ENCODE measurements around the gene DTWD2. TPM values are rescaled to one million over a fixed set of nuclear protein-coding genes. Genes with fewer than 3 reads are reported as not detected.
"Not testable (repeated sequence)": the region's sequence is repeated elsewhere in the genome, so short reads cannot be mapped to it uniquely, and the experiment has no call there.

DTWD2 gene
- total and polyA plus RNA-seq, 7 experiments from 2014 or later = 2.5 to 5.8 (median 3.4) TPM

DNA sequence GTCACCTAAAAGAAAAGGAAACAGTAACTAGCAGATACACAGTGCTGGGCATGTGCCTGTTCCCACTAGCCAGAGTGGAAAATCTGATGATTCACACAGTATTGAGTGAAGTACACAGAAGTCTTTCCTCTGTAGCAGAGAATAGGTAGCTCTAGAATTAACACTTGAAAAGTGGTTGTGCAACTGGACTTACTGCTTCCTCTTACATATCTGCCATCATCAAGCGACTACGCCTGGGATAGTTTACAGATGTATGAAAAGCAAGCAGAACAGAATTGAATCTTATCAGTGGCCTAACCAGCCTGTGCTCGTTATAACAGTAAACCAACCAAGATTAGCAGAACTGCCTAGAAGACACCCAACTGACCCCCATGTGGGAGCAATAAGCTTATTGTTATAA, 130.6 kb downstream of the DTWD2 start:
- ChIA-PET POLR2A (no interaction called here), CTCF (no interaction called here)
- H3K4me1 ChIP-seq (ENCODE audit: control insufficient read depth in 2 of 2, insufficient read depth in 2 of 2, low read length in 2 of 2) = no peaks in the 10 kb centered on the region
- intact Hi-C loops (cut with micrococcal nuclease) = no loop called here
- no peaks in the 10 kb centered on the region for H3K27me3 ChIP-seq (ENCODE audit: control insufficient read depth in 2 of 2, insufficient read depth in 2 of 2, low read length in 2 of 2)
- Mint-ChIP-seq H3K4me1 (peaks cover 0 to 2% (median 0%) of the 10 kb centered on the region in 7 donors), H3K27ac (no peak overlapping the region), H3K36me3 (peaks cover 0 to 21% (median 19%) of the 10 kb centered on the region in 5 donors), H3K4me3 (no peak overlapping the region), H3K27me3 (no peaks in the 10 kb centered on the region), H3K9me3 (peaks cover 2 to 13% (median 5%) of the 10 kb centered on the region in 11 donors)
- peak; percentile 60 for ATAC-seq
- H3K36me3 ChIP-seq (ENCODE audit: control insufficient read depth in 2 of 3, insufficient read depth in 3 of 3, low read length in 3 of 3) = no peaks in the 10 kb centered on the region
- H3K27ac ChIP-seq (ENCODE audit: low read depth, low read length) = no peak overlapping the region
- peaks cover 0 to 3% (median 0%) of the 10 kb centered on the region in 3 experiments for H3K9me3 ChIP-seq (ENCODE audit: control insufficient read depth in 2 of 3, low read length in 3 of 3)
- no peak for DNase-seq
- no peak overlapping the region for H3K4me3 ChIP-seq (ENCODE audit: low read length)

DNA sequence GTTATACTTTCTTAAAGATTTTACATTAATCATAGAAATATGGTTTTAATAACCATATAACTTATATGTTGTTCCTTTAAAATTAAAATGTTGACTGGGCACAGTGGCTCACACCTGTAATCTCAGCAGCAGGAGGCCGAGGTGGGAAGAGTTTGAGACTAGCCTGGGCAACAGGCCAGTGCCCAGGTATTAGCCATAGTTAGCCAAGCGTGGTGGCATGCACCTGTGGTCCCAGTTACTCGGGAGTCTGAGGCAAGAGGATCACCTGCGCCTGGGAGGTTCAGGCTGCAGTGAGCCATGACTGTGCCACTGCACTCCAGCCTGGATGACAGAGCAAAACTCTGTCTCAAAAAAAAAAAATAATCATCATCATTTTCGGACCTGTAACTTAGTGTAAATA, 133.5 kb downstream of the DTWD2 start:
- no peak for ATAC-seq
- Histone ChIP-seq H3K27me3 (ENCODE audit: control insufficient read depth in 2 of 2, insufficient read depth in 2 of 2, low read length in 2 of 2) (no peaks in the 10 kb centered on the region), H3K4me1 (ENCODE audit: control insufficient read depth in 2 of 2, insufficient read depth in 2 of 2, low read length in 2 of 2) (no peaks in the 10 kb centered on the region), H3K4me3 (ENCODE audit: low read length) (no peak overlapping the region), H3K36me3 (ENCODE audit: control insufficient read depth in 2 of 3, insufficient read depth in 3 of 3, low read length in 3 of 3) (no peaks in the 10 kb centered on the region), H3K27ac (ENCODE audit: low read depth, low read length) (no peak overlapping the region), H3K9me3 (ENCODE audit: control insufficient read depth in 2 of 3, low read length in 3 of 3) (peaks cover 0 to 10% (median 0%) of the 10 kb centered on the region in 3 experiments)
- POLR2A ChIA-PET = no interaction called here
- no peak for DNase-seq
- intact Hi-C loops (cut with micrococcal nuclease) = no loop called here
- Mint-ChIP-seq H3K4me1 (no peaks in the 10 kb centered on the region), H3K4me3 (no peak overlapping the region), H3K36me3 (peaks cover 0 to 16% (median 11%) of the 10 kb centered on the region in 5 donors), H3K27me3 (no peaks in the 10 kb centered on the region), H3K27ac (no peak overlapping the region), H3K9me3 (peaks cover 4 to 33% (median 16%) of the 10 kb centered on the region in 11 donors)
- CTCF ChIA-PET = no interaction called here

DNA sequence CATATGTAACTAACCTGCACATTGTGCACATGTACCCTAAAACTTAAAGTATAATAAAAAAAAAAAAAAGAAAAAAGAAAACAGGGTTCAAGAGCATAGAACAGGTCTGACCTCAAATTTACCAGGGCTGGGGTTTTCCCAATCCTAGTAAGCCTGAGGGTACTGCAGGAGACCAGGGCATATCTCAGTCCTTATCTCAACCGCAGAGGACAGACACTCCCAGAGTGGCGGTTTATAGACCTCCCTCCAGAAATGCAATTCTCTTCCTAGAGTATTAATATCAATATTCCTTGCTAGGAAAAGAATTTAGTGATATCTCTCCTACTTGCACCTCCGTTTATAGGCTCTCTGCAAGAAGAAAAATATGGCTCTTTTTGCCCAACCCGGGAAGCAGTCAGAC, 136.6 kb downstream of the DTWD2 start:
- H3K4me3 Mint-ChIP-seq; H3K4me1 ChIP-seq (ENCODE audit: control insufficient read depth in 2 of 2, insufficient read depth in 2 of 2, low read length in 2 of 2); CTCF ChIA-PET; H3K27me3 Mint-ChIP-seq; H3K4me3 ChIP-seq (ENCODE audit: low read length); intact Hi-C loops (cut with micrococcal nuclease); H3K36me3 ChIP-seq (ENCODE audit: control insufficient read depth in 2 of 3, insufficient read depth in 3 of 3, low read length in 3 of 3); H3K27me3 ChIP-seq (ENCODE audit: control insufficient read depth in 2 of 2, insufficient read depth in 2 of 2, low read length in 2 of 2); DNase-seq; H3K27ac Mint-ChIP-seq; H3K4me1 Mint-ChIP-seq; H3K27ac ChIP-seq (ENCODE audit: low read depth, low read length); ATAC-seq; POLR2A ChIA-PET: not testable (repeated sequence)
- H3K9me3 ChIP-seq (ENCODE audit: control insufficient read depth in 2 of 3, low read length in 3 of 3) = peaks cover 0 to 10% (median 0%) of the 10 kb centered on the region in 3 experiments
- peaks cover 0 to 25% (median 19%) of the 10 kb centered on the region in 5 donors for H3K36me3 Mint-ChIP-seq
- H3K9me3 Mint-ChIP-seq = peaks cover 8 to 44% (median 22%) of the 10 kb centered on the region in 11 donors

DNA sequence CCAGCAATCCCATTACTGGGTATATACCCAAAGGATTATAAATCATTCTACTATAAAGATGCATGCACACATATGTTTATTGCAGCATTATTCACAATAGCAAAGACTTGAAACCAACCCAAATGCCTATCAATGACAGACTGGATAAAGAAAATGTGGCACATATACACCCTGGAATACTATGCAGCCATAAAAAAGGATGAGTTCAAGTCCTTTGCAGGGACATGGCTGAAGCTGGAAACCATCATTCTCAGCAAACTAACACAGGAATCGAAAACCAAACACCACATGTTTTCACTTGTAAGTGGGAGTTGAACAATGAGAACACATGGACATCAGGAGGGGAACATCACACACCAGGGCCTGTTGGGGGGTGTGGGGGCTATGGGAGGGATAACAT, 138.8 kb downstream of the DTWD2 start:
- CTCF ChIA-PET = not testable (repeated sequence)
- peaks cover 8 to 44% (median 22%) of the 10 kb centered on the region in 11 donors for H3K9me3 Mint-ChIP-seq

DNA sequence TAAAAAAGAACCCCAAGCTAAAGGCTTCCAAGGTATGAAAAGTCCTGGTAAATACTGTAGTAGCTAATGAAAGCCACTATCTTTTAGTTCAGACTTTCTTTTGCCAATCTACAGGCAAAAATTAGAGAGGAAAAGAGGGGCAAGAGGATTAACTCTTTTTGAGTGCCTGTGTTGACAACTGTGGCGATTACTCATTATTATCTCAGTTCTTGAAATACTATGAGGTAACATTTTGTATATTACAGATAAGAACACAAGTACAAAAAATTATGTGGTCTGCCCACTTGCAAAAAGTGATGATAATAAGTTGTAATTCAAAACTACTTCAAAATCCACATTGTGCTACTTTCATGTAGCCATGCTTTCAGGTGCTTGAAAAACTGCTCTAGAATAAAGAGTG, 144.0 kb downstream of the DTWD2 start:
- H3K36me3 Mint-ChIP-seq = peaks cover 0 to 65% (median 41%) of the 10 kb centered on the region in 5 donors
- Histone ChIP-seq H3K27me3 (ENCODE audit: control insufficient read depth in 2 of 2, insufficient read depth in 2 of 2, low read length in 2 of 2) (no peaks in the 10 kb centered on the region), H3K9me3 (ENCODE audit: control insufficient read depth in 2 of 3, low read length in 3 of 3) (no peaks in the 10 kb centered on the region), H3K36me3 (ENCODE audit: control insufficient read depth in 2 of 3, insufficient read depth in 3 of 3, low read length in 3 of 3) (peaks cover 0 to 3% (median 0%) of the 10 kb centered on the region in 3 experiments), H3K4me1 (ENCODE audit: control insufficient read depth in 2 of 2, insufficient read depth in 2 of 2, low read length in 2 of 2) (no peaks in the 10 kb centered on the region), H3K4me3 (ENCODE audit: low read length) (no peak overlapping the region), H3K27ac (ENCODE audit: low read depth, low read length) (no peak overlapping the region)
- DNase-seq (no peak), ATAC-seq (no peak)
- ChIA-PET POLR2A (no interaction called here), CTCF (no interaction called here)
- intact Hi-C loops (cut with micrococcal nuclease) = no loop called here
- H3K9me3 Mint-ChIP-seq = peaks cover 0 to 7% (median 1%) of the 10 kb centered on the region in 11 donors
- no peak overlapping the region for H3K4me3 Mint-ChIP-seq
- H3K27me3 Mint-ChIP-seq = no peaks in the 10 kb centered on the region
- no peaks in the 10 kb centered on the region for H3K4me1 Mint-ChIP-seq
- H3K27ac Mint-ChIP-seq = no peak overlapping the region

More for the DNA sequence above, 138.8 kb downstream of the DTWD2 start:
- H3K4me3 Mint-ChIP-seq; H3K27me3 Mint-ChIP-seq; ATAC-seq; H3K27ac ChIP-seq (ENCODE audit: low read depth, low read length); H3K27ac Mint-ChIP-seq; H3K4me3 ChIP-seq (ENCODE audit: low read length); H3K4me1 Mint-ChIP-seq; DNase-seq; H3K4me1 ChIP-seq (ENCODE audit: control insufficient read depth in 2 of 2, insufficient read depth in 2 of 2, low read length in 2 of 2); intact Hi-C loops (cut with micrococcal nuclease); H3K36me3 ChIP-seq (ENCODE audit: control insufficient read depth in 2 of 3, insufficient read depth in 3 of 3, low read length in 3 of 3); H3K27me3 ChIP-seq (ENCODE audit: control insufficient read depth in 2 of 2, insufficient read depth in 2 of 2, low read length in 2 of 2); POLR2A ChIA-PET: not testable (repeated sequence)
- peaks cover 0 to 10% (median 0%) of the 10 kb centered on the region in 3 experiments for H3K9me3 ChIP-seq (ENCODE audit: control insufficient read depth in 2 of 3, low read length in 3 of 3)
- peaks cover 0 to 40% (median 37%) of the 10 kb centered on the region in 5 donors for H3K36me3 Mint-ChIP-seq

DNA sequence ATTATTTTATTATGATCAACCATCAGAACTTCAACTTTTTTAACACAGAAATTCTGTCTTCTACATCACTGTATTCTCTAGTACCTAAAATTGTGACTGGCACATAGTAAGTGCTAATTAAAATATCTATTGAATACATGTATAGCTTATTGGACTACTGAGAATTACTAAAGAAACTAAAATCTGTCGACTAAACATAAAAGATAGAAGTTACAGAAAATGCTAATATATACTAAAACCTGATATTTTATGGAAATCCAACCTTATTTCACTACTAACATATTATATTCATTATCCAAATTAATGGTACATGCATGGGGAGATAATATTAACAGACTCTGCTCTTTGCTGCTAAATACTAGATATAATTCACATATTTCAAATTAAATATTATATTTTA, 153.6 kb downstream of the DTWD2 start:
- no peak overlapping the region for H3K4me3 ChIP-seq (ENCODE audit: low read length)
- CTCF ChIA-PET = no interaction called here
- no peak for ATAC-seq
- H3K27me3 ChIP-seq (ENCODE audit: control insufficient read depth in 2 of 2, insufficient read depth in 2 of 2, low read length in 2 of 2) = no peaks in the 10 kb centered on the region
- intact Hi-C loops (cut with micrococcal nuclease) = no loop called here
- H3K36me3 Mint-ChIP-seq = peaks cover 0 to 25% (median 13%) of the 10 kb centered on the region in 5 donors
- no peak overlapping the region for H3K27ac ChIP-seq (ENCODE audit: low read depth, low read length)
- H3K4me3 Mint-ChIP-seq = no peak overlapping the region
- H3K4me1 Mint-ChIP-seq = no peaks in the 10 kb centered on the region
- H3K27me3 Mint-ChIP-seq = no peaks in the 10 kb centered on the region
- H3K36me3 ChIP-seq (ENCODE audit: control insufficient read depth in 2 of 3, insufficient read depth in 3 of 3, low read length in 3 of 3) = no peaks in the 10 kb centered on the region
- no peaks in the 10 kb centered on the region for H3K4me1 ChIP-seq (ENCODE audit: control insufficient read depth in 2 of 2, insufficient read depth in 2 of 2, low read length in 2 of 2)
- H3K9me3 Mint-ChIP-seq = peaks cover 0 to 3% (median 0%) of the 10 kb centered on the region in 11 donors
- H3K27ac Mint-ChIP-seq = no peak overlapping the region
- POLR2A ChIA-PET = no interaction called here
- no peak for DNase-seq
- H3K9me3 ChIP-seq (ENCODE audit: control insufficient read depth in 2 of 3, low read length in 3 of 3) = no peaks in the 10 kb centered on the region

DNA sequence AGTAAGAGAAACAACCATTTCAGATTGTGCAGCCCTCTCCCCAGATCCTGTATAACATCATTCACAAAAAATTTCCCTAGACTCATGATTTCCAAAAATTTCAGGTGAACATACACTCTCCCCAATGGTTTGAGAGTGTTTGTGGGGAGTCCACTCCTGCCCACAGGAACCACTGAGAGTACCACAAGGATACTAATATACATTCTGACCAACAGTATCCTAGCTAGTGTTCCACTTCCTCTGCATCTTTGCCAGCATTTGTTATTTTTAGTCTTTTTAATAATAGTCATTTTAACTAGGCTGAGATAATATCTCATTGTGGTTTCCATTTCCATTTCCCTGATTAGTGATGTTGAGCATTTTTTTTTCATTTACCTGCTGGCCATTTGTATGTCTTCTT, 155.4 kb downstream of the DTWD2 start:
- Mint-ChIP-seq H3K4me3 (no peak overlapping the region), H3K36me3 (peaks cover 0 to 23% (median 13%) of the 10 kb centered on the region in 5 donors), H3K9me3 (peaks cover 0 to 3% (median 0%) of the 10 kb centered on the region in 11 donors), H3K27ac (no peak overlapping the region), H3K27me3 (no peaks in the 10 kb centered on the region), H3K4me1 (no peaks in the 10 kb centered on the region)
- no peaks in the 10 kb centered on the region for H3K4me1 ChIP-seq (ENCODE audit: control insufficient read depth in 2 of 2, insufficient read depth in 2 of 2, low read length in 2 of 2)
- CTCF ChIA-PET = no interaction called here
- no peak overlapping the region for H3K27ac ChIP-seq (ENCODE audit: low read depth, low read length)
- intact Hi-C loops (cut with micrococcal nuclease) = no loop called here
- no peaks in the 10 kb centered on the region for H3K9me3 ChIP-seq (ENCODE audit: control insufficient read depth in 2 of 3, low read length in 3 of 3)
- H3K27me3 ChIP-seq (ENCODE audit: control insufficient read depth in 2 of 2, insufficient read depth in 2 of 2, low read length in 2 of 2) = no peaks in the 10 kb centered on the region
- DNase-seq = no peak
- no peak overlapping the region for H3K4me3 ChIP-seq (ENCODE audit: low read length)
- ATAC-seq = no peak
- H3K36me3 ChIP-seq (ENCODE audit: control insufficient read depth in 2 of 3, insufficient read depth in 3 of 3, low read length in 3 of 3) = no peaks in the 10 kb centered on the region
- POLR2A ChIA-PET = no interaction called here

All from naive thymus-derived CD4-positive, alpha-beta T cell (primary cell).